HG02623 (cell line): ENCODE measurements around the gene PLA2R1.
"Not testable (repeated sequence)": the region's sequence is repeated elsewhere in the genome, so short reads cannot be mapped to it uniquely, and the experiment has no call there.

Experiments used
- ATAC-seq: cut with Tn5 transposase; IDR thresholded peaks from one replicate; pipeline ENCODE4 v1.9.1; 2021; ENCODE audit warnings: moderate library complexity; ENCODE audit not compliant: unreplicated experiment

Gene PLA2R1

GRCh38 chr2:159984034-159984433 lies 78.4 kb downstream of the PLA2R1 start:
- no peak for ATAC-seq

- ATAC-seq: no peak
These were observed 79.3 kb downstream of the PLA2R1 start for GRCh38 chr2:159982842-159983785.

- no peak for ATAC-seq
These were observed 80.1 kb downstream of the PLA2R1 start for GRCh38 chr2:159982270-159982669.

GRCh38 chr2:159976527-159977160 lies 85.8 kb downstream of the PLA2R1 start:
- ATAC-seq: no peak

GRCh38 chr2:159973325-159973724 lies 89.1 kb downstream of the PLA2R1 start:
- no peak for ATAC-seq

- no peak for ATAC-seq
These were observed 90.9 kb downstream of the PLA2R1 start for GRCh38 chr2:159971365-159972152.

- ATAC-seq: not testable (repeated sequence)
These were observed 91.9 kb downstream of the PLA2R1 start for GRCh38 chr2:159970548-159970947.

GRCh38 chr2:159968279-159968900 lies 94.0 kb downstream of the PLA2R1 start:
- ATAC-seq: peak; percentile 35

- peak; percentile 85 for ATAC-seq
These were observed 98.7 kb downstream of the PLA2R1 start for GRCh38 chr2:159963700-159964099.

- not testable (repeated sequence) for ATAC-seq
These were observed 99.9 kb downstream of the PLA2R1 start for GRCh38 chr2:159962513-159962912.

GRCh38 chr2:159961451-159961850 lies 101.0 kb downstream of the PLA2R1 start:
- ATAC-seq: no peak

GRCh38 chr2:159961037-159961436 lies 101.4 kb downstream of the PLA2R1 start:
- ATAC-seq: no peak

- ATAC-seq: no peak
These were observed 102.0 kb downstream of the PLA2R1 start for GRCh38 chr2:159960414-159960813.

GRCh38 chr2:159959136-159959535 lies 103.3 kb downstream of the PLA2R1 start:
- no peak for ATAC-seq

GRCh38 chr2:159953136-159953823 lies 109.1 kb downstream of the PLA2R1 start:
- no peak for ATAC-seq

GRCh38 chr2:159946326-159946999 lies 116.0 kb downstream of the PLA2R1 start:
- ATAC-seq: no peak

- no peak for ATAC-seq
These were observed 117.5 kb downstream of the PLA2R1 start for GRCh38 chr2:159944874-159945273.

GRCh38 chr2:159942146-159942545 lies 120.3 kb downstream of the PLA2R1 start:
- ATAC-seq: no peak

- ATAC-seq: no peak
These were observed 120.7 kb downstream of the PLA2R1 start for GRCh38 chr2:159941729-159942128.

GRCh38 chr2:159939946-159940345 lies 122.5 kb downstream of the PLA2R1 start:
- peak; percentile 67 for ATAC-seq
